GM21367 (cell line): ENCODE measurements around the gene PHPT1.
A peak's percentile ranks its signal among the peaks of the same experiment; 100 is the strongest.
"Not testable (repeated sequence)": the region's sequence is repeated elsewhere in the genome, so short reads cannot be mapped to it uniquely, and the experiment has no call there.

Experiments
- ATAC-seq: cut with Tn5 transposase; IDR thresholded peaks from one replicate; pipeline ENCODE4 v1.9.1; 2021; ENCODE audit not compliant: unreplicated experiment

PHPT1 gene

DNA sequence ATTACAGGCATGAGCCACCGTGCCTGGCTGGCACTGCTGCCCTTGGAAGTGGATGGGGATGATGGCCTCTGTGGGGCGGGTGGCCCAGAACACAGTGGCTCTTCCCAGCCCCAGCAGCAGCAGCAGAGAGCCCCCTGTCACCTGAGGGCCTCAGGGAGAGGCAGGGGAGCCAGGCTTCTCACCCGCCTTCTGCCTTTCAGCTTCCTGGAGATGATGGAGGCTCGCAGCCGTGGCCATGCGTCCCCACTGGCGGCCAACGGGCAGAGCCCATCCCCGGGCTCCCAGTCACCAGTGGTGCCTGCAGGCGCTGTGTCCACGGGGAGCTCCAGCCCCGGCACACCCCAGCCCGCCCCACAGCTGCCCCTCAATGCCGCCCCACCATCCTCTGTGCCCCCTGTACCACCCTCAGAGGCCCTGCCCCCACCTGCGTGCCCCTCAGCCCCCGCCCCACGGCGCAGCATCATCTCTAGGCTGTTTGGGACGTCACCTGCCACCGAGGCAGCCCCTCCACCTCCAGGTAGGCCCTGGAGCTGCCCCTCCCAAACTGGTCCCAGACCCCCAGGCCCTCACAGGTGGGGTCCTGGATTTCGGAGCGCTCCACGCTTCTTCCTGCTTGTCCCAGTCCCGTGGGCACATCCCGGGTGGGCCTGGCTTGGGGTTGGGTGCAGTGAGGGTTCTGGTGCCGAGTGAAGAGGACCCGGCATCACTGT lies 11.9 kb upstream of the PHPT1 start:
- no peak for ATAC-seq

GRCh38 chr9:136837856-136838277 lies 11.3 kb upstream of the PHPT1 start:
- not testable (repeated sequence) for ATAC-seq

DNA sequence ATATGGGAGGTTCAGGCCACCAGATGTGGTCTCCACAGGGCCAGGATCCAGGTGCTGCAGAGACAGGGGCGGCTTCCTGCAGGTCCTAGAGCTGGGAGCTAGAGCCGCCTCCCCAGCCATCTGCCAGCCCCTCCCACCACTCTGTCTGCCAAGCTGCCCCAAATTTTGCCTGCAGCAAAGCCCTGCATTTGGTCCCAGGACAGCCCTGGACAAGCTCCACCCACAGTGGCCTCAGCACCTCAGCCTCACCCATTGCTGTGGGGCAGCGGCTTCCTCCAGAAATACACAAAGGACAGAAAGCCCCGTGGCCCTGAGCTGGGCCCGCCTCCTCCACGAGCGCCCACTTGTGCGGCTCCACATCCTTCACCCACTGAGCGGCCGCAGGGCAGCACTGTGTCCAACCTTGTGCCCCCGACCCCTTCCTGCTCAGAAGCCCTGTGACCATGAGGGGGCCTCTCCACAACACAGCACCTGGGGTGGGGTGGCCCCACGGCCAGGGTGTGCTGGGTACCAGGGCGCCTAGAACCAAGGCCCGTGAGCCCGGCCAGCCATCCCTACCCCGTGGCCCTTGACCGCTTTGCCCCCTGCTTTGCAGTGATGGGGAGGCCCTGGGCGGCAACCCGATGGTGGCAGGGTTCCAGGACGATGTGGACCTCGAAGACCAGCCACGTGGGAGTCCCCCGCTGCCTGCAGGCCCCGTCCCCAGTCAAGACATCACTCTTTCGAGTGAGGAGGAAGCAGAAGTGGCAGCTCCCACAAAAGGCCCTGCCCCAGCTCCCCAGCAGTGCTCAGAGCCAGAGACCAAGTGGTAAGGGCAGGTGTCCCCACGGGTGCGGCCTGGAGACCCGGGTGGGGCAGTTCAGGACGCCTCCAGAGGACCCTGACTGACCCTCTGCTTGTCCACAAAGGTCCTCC lies 10.6 kb upstream of the PHPT1 start:
- no peak for ATAC-seq

- no peak for ATAC-seq
These were observed 9.7 kb upstream of the PHPT1 start for GRCh38 chr9:136839229-136840139.

DNA sequence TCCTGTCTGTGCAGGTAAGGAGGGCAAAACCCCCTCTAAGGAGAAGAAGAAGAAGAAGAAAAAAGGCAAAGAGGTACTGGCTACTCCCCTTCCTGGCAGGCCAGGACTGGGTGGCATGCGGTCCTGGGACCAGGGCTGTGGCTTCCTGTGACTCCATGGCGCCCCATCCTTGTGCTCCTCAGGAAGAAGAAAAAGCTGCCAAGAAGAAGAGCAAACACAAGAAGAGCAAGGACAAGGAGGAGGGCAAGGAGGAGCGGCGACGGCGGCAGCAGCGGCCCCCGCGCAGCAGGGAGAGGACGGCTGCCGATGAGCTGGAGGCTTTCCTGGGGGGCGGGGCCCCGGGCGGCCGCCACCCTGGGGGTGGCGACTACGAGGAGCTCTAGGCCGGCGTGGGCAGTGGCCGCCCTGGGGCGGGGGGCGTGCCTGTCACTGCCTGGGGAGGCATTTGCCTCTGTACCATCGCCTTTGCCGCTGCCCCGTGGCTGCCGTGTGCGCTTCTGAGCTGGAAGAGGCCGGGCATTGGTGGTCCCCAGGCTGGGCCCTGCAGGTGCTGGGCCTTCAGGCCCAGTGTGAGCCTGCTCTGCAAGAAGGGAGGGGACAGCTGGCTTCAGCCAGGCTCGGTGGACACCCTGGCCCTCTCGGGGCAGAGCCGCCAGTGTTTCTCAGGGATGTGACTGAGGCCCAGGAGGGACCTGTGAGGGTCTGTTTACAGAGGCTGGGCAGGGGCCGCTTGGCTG lies 8.9 kb upstream of the PHPT1 start:
- no peak for ATAC-seq

DNA sequence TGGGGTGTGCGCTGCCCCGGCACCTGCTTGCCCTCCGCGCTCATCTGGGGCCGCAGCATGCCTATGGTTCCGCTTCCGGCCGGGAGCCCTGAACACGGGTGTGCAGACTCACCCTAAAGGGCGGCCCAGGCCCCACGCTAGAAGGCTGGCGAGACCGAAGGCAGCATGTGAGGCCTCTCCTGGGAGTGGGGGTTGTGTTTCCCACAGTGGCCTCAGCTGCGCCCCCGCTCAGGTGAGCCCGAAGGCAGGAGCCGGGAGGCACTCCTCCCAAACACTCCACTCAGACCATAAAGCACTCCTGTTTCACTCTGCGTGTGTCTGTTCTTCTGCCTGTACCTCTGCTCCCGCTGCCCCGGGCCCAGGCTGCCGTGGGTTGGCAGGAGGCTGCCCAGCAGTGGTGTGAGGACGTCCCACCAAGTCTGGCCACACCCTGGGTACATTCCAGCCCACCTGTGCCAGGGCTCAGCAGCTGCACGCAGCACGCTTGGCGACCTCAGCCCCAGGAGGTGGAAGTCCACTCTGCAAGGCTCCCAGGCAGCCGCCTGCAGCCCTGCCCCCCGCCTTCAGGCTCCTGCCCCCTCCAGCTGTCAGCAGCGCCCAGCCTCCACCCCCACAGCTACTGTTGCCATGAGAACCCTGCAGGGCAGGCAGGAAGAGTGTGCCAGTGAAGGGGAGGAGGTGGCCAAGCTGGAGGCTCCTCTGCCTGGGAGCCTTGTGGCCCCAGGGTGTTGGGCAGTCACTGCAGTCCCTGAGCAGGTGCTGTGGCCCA lies 8.1 kb upstream of the PHPT1 start:
- ATAC-seq: no peak

DNA sequence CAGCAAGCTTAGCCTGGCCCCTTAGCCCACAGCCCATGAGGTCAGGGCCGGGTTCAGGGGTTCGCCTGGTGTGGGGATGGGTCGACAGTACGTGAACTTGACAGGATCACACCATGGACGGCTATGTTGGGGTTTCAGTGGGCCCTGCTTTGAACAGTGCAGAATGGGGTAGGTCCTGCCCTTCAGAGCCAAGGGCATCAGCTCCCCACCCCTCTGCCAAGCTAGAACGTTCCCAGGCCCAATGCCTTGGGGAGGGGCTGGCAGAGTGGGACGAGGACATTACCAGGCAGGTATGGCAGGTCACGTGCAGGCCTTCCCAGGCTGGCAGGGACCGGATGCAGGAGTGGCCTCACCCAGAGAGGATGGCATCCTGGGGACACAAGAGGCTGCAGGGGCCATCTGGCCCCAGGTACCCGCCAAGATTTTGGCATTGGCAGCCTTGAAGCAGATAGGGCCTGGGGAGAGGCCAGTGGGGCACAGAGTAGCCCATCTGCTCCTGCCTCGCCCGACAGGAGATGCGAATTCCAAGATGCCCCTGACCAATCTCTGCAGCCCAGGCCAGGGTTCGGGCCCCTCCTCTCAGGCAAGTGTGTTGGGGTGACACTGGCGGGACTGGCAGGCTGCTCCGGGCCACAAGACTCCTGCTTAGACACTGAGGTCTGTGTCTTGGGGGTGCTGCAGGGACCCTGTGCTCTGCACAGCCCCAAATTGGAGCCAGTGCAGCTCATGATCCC lies 7.4 kb upstream of the PHPT1 start:
- not testable (repeated sequence) for ATAC-seq

- ATAC-seq: peak; percentile 55
These were observed 6.7 kb upstream of the PHPT1 start, which contains the start of gene AJM1 for GRCh38 chr9:136842380-136842948. AJM1 (plus strand) TSS chr9:136842478; CDS start chr9:136844415, 1,937 bp downstream.

DNA sequence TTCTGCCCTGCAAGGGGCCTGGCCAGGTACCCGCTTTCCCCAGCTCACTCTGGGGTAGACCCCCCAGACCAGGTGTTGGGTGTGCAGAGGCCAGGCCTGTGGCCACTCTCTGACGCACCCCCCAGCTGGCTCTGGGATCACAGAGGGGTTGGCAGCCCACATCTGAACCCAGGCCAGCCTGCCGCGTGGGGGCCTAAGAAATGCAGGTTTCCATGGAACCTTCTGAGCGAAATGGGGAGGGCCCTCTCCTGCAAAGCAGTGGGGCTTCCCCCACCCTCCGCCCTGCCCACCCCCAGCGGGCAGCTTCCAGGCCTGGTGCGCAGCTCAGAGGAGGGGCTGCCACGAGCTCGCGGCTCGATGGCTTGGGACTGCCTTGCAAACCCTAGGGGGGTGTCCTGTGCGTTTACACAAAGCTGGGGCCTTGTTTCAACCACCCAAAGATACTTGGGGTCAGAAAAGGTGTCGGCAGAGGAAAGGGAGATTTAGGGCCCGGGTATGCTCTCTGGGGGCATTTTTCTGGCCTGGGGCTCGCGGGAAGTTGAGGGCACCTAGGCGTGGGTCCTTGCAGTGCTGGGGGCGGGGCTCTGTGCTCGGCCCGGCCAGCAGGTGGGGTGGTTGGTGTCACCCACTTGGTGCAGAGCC lies 5.9 kb upstream of the PHPT1 start:
- not testable (repeated sequence) for ATAC-seq

DNA sequence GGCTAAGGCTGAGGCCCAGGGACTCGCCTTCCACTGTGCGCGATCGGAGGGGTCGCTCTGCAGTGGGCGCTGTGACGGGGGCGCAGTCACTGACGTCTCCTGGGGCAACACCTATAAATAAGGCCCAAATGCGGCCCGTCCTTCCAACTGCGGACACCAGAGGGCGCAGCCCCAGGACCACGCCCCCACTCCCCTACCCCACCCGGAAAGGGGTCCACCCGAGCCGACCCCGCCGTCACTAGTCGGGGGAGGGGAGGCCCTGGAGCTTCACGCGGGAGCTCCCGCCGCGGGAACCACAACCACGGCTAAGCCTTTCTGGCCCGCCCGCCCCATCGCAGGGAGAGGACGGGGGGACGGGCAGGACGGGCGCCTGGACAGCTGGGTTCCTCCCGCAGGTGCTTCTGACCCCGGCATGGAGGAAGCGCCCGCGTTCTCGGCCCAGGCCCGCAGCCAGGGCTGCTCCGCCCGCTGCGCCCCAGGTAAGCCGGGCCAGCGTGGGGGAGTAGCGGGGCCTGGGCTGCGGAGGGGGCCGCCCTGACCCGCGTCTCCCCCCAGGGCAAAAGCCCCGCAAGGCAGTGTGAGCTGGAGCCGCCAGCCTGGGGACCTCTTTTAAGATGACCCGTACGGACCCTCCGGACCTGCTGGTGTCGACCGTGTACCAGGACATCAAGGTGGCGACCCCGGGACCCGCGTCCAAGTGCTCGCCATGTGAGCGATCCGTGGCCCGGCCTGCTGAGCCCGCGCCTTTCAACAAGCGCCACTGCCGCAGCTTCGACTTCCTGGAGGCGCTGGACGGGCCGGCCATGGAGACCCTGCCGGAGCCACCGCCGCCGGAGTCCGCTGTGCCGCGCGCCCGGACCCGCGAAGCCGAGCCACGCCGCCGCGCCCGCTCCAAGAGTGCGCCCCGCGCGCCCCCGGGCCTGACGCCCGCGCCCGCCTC lies 5.1 kb upstream of the PHPT1 start:
- not testable (repeated sequence) for ATAC-seq

GRCh38 chr9:136844761-136845464 lies 4.3 kb upstream of the PHPT1 start:
- no peak for ATAC-seq

GRCh38 chr9:136845465-136846260 lies 3.5 kb upstream of the PHPT1 start:
- no peak for ATAC-seq

GRCh38 chr9:136846376-136847087 lies 2.7 kb upstream of the PHPT1 start:
- ATAC-seq: no peak

DNA sequence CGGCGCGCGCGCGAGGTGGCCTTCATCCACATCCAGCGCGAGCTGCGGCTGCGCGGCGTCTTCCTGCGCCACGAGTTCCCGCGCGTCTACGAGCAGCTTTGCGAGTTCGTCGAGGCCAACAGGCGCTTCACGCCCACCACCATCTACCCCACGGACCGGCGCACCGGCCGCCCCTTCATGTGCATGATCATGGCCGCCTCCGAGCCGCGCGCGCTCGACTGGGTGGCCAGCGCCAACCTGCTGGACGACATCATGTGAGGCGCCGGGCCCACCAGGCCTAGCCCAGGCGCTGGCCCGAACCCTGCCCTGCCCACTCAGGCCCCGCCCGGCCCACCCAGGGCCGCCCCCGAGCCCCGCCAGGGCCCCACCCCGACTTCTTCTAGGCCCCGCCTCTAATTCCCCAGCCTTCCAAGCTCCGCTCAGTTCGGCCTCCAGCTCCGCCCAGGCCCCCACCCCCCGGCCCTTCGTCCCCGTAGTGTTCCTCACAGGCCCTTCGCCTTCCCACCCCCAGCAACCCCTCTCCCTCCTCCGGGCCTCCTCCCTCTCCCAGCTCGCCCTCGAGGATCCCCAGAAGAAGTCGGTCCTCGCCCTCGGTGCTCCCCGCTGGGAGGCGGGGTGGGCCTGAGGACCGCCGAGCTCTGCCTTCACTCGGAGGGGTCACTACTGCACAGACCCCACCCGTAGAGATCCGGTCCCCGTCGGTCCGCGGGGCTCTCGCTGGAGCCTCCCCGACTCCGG lies 2.0 kb upstream of the PHPT1 start:
- ATAC-seq: no peak
